Pancreas (tissue), 10 donors: ENCODE data around the gene ACP6. TPM values are rescaled to one million over a fixed set of nuclear protein-coding genes. Genes with fewer than 3 reads are reported as not detected.
A peak's percentile ranks its signal among the peaks of the same experiment; 100 is the strongest.
"Not testable (repeated sequence)": the region's sequence is repeated elsewhere in the genome, so short reads cannot be mapped to it uniquely, and the experiment has no call there.

Source experiments
- ATAC-seq, 4 donors: fragments of 200-7000 bp; cut with Tn5 transposase; one replicate each; pipeline versions ENCODE4 v1.8.0 to v1.9.1; 2020; ENCODE audit warnings: mild to moderate bottlenecking in 4 of 4, moderate library complexity in 4 of 4
- DNase-seq, 6 donors: peaks; one replicate each; pipeline ENCODE4 v3.0.0-alpha.2; 2020
- FAIRE-seq: peaks from 2 replicates; lab custom pipeline; 2012; peaks lifted over from hg19 to GRCh38; lab: Jason Lieb, UNC
- H3K27ac ChIP-seq, 4 donors: fragments of 200-600 bp; sonication (generic); 1 replicate in 3 of 4; 2 replicates in 1 of 4; pipeline versions ENCODE4 v1.5.0 to v1.8.0; 2020
- H3K27me3 ChIP-seq, 4 donors: fragments of 200-600 bp; one replicate each; pipeline ENCODE4 v1.8.0; 2021
- H3K36me3 ChIP-seq, 3 donors: fragments of 200-600 bp; sonication (generic) in 1 of 3; one replicate each; pipeline versions ENCODE4 v1.5.0 to v1.8.0; 2020 to 2021
- H3K4me1 ChIP-seq, 3 donors: fragments of 200-600 bp; one replicate each; pipeline ENCODE4 v1.8.0; 2021
- H3K4me3 ChIP-seq, 4 donors: fragments of 200-600 bp; sonication (generic) in 2 of 4; one replicate each; pipeline versions ENCODE4 v1.5.0 to v1.8.0; 2020 to 2021
- H3K9me3 ChIP-seq, 4 donors: fragments of 200-600 bp; one replicate each; pipeline ENCODE4 v1.8.0; 2021
- WGBS, 2 donors: extraction: QIAGEN DNeasy Blood & Tissue Kit; methylation state at CpG; one replicate each; pipeline ENCODE4 v1.1.7; 2013; 5-methylcytosine and 5-hydroxymethylcytosine counted together
- intact Hi-C, 3 donors: fragments of 100-400 bp; cut with DNase I; formaldehyde crosslinking; loops; one replicate each; pipeline versions ENCODE4 v1.11.1 to v1.14.2; 2022
- polyA plus RNA-seq, 2 donors: library from polyadenylated mRNA; stranded (reverse); fragments of 200-250 nt; gene quantifications; one replicate each; pipeline ENCODE4 v1.2.3, GENCODE V29; 2013
- total RNA-seq, 6 donors: library from RNA; stranded (reverse); fragmentation: NEBNext Ultra II Directional in 4 of 6; extraction: Animal tissue kit (Norgen Biotek cat#: 25700) in 4 of 6; gene quantifications; one replicate each; pipeline versions ENCODE4 v1.2.1 to v1.2.4, GENCODE V29; 2021 to 2023
- TF ChIP-seq, protein P1 (sequence below), 4 donors: fragments of 200-600 bp; sonication (generic) in 3 of 4; IDR thresholded peaks; one replicate each; pipeline versions ENCODE4 v1.5.0 to v1.8.0; 2021; ENCODE audit warnings: antibody characterized with exemption in 4 of 4
- donor health status: healthy with polysubstance abuse.
- donor health status: DM: no; HTN: no; CAD: no; lungs with moderate emphysema.
- donor health status: DM: no; HTN: no; CAD: no.
- donor health status: control.
- donor health status: control.
- donor health status: Bipolar disorder and iron deficiency.
- donor health status: DM: yes; HTN: yes; CAD: no.
- donor health status: DM: no; HTN: no; CAD: no.
- donor health status: DM: no; HTN: no; CAD: no.
- donor health status: DM: yes; HTN: yes; CAD: no.

Gene ACP6
- total and polyA plus RNA-seq, 8 donors: 8.5 to 18.6 (median 10.1) TPM

GRCh38 chr1:147620543-147620942 lies 49.8 kb downstream of the ACP6 start:
- peak in 3 of 4 donors; percentile 35 to 65 (median 57) for ATAC-seq

GRCh38 chr1:147619741-147620140 lies 50.6 kb downstream of the ACP6 start:
- DNase-seq: no peak
- H3K36me3 ChIP-seq: peaks cover 0 to 34% (median 19%) of the 10 kb centered on the region in 3 donors
- intact Hi-C loops: loop anchor here in 1 of 3 donors (10.0 kb wide), 1 partner anchor 125 kb away; no protein-coding TSS in a partner anchor
- ATAC-seq: no peak
- TF ChIP-seq, protein P1, sequence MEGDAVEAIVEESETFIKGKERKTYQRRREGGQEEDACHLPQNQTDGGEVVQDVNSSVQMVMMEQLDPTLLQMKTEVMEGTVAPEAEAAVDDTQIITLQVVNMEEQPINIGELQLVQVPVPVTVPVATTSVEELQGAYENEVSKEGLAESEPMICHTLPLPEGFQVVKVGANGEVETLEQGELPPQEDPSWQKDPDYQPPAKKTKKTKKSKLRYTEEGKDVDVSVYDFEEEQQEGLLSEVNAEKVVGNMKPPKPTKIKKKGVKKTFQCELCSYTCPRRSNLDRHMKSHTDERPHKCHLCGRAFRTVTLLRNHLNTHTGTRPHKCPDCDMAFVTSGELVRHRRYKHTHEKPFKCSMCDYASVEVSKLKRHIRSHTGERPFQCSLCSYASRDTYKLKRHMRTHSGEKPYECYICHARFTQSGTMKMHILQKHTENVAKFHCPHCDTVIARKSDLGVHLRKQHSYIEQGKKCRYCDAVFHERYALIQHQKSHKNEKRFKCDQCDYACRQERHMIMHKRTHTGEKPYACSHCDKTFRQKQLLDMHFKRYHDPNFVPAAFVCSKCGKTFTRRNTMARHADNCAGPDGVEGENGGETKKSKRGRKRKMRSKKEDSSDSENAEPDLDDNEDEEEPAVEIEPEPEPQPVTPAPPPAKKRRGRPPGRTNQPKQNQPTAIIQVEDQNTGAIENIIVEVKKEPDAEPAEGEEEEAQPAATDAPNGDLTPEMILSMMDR (IDR thresholded peaks at IDR 0.05): no peak
- H3K9me3 ChIP-seq: no peaks in the 10 kb centered on the region
- H3K4me1 ChIP-seq: no peaks in the 10 kb centered on the region
- H3K4me3 ChIP-seq: no peak overlapping the region
- no peaks in the 10 kb centered on the region for H3K27me3 ChIP-seq
- no peak for FAIRE-seq
- H3K27ac ChIP-seq: no peak overlapping the region
- 92% methylated on average over 7 of the region's 7 CpGs for WGBS, 2 donors

More at GRCh38 chr1:147620543-147620942, 49.8 kb downstream of the ACP6 start:
- DNase-seq (peak in 1 of 6 donors; percentile 60), FAIRE-seq (no peak)
- no peaks in the 10 kb centered on the region for H3K9me3 ChIP-seq
- peaks cover 0 to 29% (median 19%) of the 10 kb centered on the region in 3 donors for H3K36me3 ChIP-seq
- H3K27ac ChIP-seq: no peak overlapping the region
- 69 to 77% methylated on average over 12 of the region's 12 CpGs for WGBS, 2 donors
- no peaks in the 10 kb centered on the region for H3K4me1 ChIP-seq
- H3K27me3 ChIP-seq: no peaks in the 10 kb centered on the region
- H3K4me3 ChIP-seq: no peak overlapping the region
- TF ChIP-seq, protein P1 (IDR thresholded peaks at IDR 0.05): no peak
- intact Hi-C loops: loop anchor here in 1 of 3 donors (10.0 kb wide), 1 partner anchor 126 kb away; no protein-coding TSS in a partner anchor

GRCh38 chr1:147618771-147619170 lies 51.6 kb downstream of the ACP6 start:
- ATAC-seq (no peak), FAIRE-seq (no peak)
- H3K36me3 ChIP-seq: peaks cover 0 to 42% (median 19%) of the 10 kb centered on the region in 3 donors

GRCh38 chr1:147618077-147618569 lies 52.2 kb downstream of the ACP6 start:
- TF ChIP-seq, protein P1 (IDR thresholded peaks at IDR 0.05): no peak
- FAIRE-seq (no peak), DNase-seq (no peak), ATAC-seq (no peak)
- WGBS, 2 donors: 72 to 74% methylated on average over 4 of the region's 4 CpGs
- H3K27ac ChIP-seq: no peak overlapping the region
- H3K4me3 ChIP-seq: no peak overlapping the region
- no peaks in the 10 kb centered on the region for H3K4me1 ChIP-seq
- H3K9me3 ChIP-seq: no peaks in the 10 kb centered on the region
- peaks cover 0 to 48% (median 19%) of the 10 kb centered on the region in 3 donors for H3K36me3 ChIP-seq
- intact Hi-C loops: no loop called here
- H3K27me3 ChIP-seq: no peaks in the 10 kb centered on the region

More at GRCh38 chr1:147618771-147619170, 51.6 kb downstream of the ACP6 start:
- H3K4me3 ChIP-seq: no peak overlapping the region
- no peaks in the 10 kb centered on the region for H3K9me3 ChIP-seq
- TF ChIP-seq, protein P1 (IDR thresholded peaks at IDR 0.05): no peak
- H3K4me1 ChIP-seq: no peaks in the 10 kb centered on the region
- no peaks in the 10 kb centered on the region for H3K27me3 ChIP-seq
- DNase-seq: peak in 1 of 6 donors; percentile 37
- 92 to 93% methylated on average over 8 of the region's 8 CpGs for WGBS, 2 donors
- intact Hi-C loops: no loop called here
- H3K27ac ChIP-seq: no peak overlapping the region

GRCh38 chr1:147614966-147615365 lies 55.4 kb downstream of the ACP6 start:
- ATAC-seq, FAIRE-seq, H3K4me3 ChIP-seq, H3K4me1 ChIP-seq, H3K27me3 ChIP-seq, H3K27ac ChIP-seq, H3K9me3 ChIP-seq, intact Hi-C loops, DNase-seq: not testable (repeated sequence)
- H3K36me3 ChIP-seq: peaks cover 0 to 47% (median 19%) of the 10 kb centered on the region in 3 donors
- WGBS, 2 donors: 95 to 99% methylated on average over 4 of the region's 4 CpGs
